GM12892 (cell line): Measurements from ENCODE around the gene SRP68.

ENCODE experiments used
- POLR2A ChIP-seq: IDR thresholded peaks from 2 replicates; pipeline ENCODE4 v1.6.1; 2011; ENCODE audit warnings: low read depth, low read length, control low read depth
- POLR2AphosphoS5 ChIP-seq: IDR thresholded peaks from 2 replicates; pipeline ENCODE4 v1.6.1; 2011; ENCODE audit warnings: low read depth, low read length, control low read depth

- TF ChIP-seq POLR2A (no peak), POLR2AphosphoS5 (no peak)
These were observed 54.6 kb downstream of the SRP68 start for GRCh38 chr17:76017481-76018339.
